COR-L47 (cell line): ENCODE measurements around the gene PPP1CC.
"Not testable (repeated sequence)": the region's sequence is repeated elsewhere in the genome, so short reads cannot be mapped to it uniquely, and the experiment has no call there.

Experiments
- DNase-seq: peaks from one replicate; lab custom pipeline; 2025; lab: John Stamatoyannopoulos, UW

The PPP1CC gene

GRCh38 chr12:110742718-110743570, at the start of gene PPP1CC:
TSS of gene PPP1CC (minus strand) at chr12:110742891. CDS start at chr12:110742707, 184 bp downstream.
- peak; percentile 93 for DNase-seq

GRCh38 chr12:110791589-110791988, 48.9 kb upstream of the PPP1CC start:
- no peak for DNase-seq

- no peak for DNase-seq
These were observed 47.6 kb upstream of the PPP1CC start for GRCh38 chr12:110790301-110790700.

- DNase-seq = no peak
These were observed 43.3 kb upstream of the PPP1CC start for GRCh38 chr12:110786012-110786411.

GRCh38 chr12:110785240-110785639, 42.5 kb upstream of the PPP1CC start:
- no peak for DNase-seq

GRCh38 chr12:110782922-110783321, 40.2 kb upstream of the PPP1CC start:
- DNase-seq = no peak

- no peak for DNase-seq
These were observed 39.4 kb upstream of the PPP1CC start for GRCh38 chr12:110782094-110782493.

GRCh38 chr12:110780448-110780847, 37.8 kb upstream of the PPP1CC start:
- no peak for DNase-seq

- no peak for DNase-seq
These were observed 36.3 kb upstream of the PPP1CC start for GRCh38 chr12:110778833-110779577.

- no peak for DNase-seq
These were observed 33.7 kb upstream of the PPP1CC start for GRCh38 chr12:110776410-110776809.

- DNase-seq = no peak
These were observed 33.3 kb upstream of the PPP1CC start for GRCh38 chr12:110775997-110776396.

- DNase-seq = no peak
These were observed 32.1 kb upstream of the PPP1CC start for GRCh38 chr12:110774824-110775223.

- DNase-seq = no peak
These were observed 26.3 kb upstream of the PPP1CC start for GRCh38 chr12:110768960-110769359.

- no peak for DNase-seq
These were observed 25.2 kb upstream of the PPP1CC start for GRCh38 chr12:110767863-110768262.

- no peak for DNase-seq
These were observed 23.8 kb upstream of the PPP1CC start for GRCh38 chr12:110766311-110767154.

- not testable (repeated sequence) for DNase-seq
These were observed 22.9 kb upstream of the PPP1CC start for GRCh38 chr12:110765572-110765971.

GRCh38 chr12:110765111-110765510, 22.4 kb upstream of the PPP1CC start:
- no peak for DNase-seq

GRCh38 chr12:110763583-110763982, 20.9 kb upstream of the PPP1CC start:
- no peak for DNase-seq

- no peak for DNase-seq
These were observed 20.2 kb upstream of the PPP1CC start for GRCh38 chr12:110762891-110763290.

- DNase-seq = no peak
These were observed 17.5 kb upstream of the PPP1CC start for GRCh38 chr12:110760204-110760609.

- no peak for DNase-seq
These were observed 16.2 kb upstream of the PPP1CC start for GRCh38 chr12:110758922-110759321.

GRCh38 chr12:110756611-110757010, 13.9 kb upstream of the PPP1CC start:
- DNase-seq = no peak
